ENCODE data around the gene NAV2.

- TF ChIP-seq, protein P1, sequence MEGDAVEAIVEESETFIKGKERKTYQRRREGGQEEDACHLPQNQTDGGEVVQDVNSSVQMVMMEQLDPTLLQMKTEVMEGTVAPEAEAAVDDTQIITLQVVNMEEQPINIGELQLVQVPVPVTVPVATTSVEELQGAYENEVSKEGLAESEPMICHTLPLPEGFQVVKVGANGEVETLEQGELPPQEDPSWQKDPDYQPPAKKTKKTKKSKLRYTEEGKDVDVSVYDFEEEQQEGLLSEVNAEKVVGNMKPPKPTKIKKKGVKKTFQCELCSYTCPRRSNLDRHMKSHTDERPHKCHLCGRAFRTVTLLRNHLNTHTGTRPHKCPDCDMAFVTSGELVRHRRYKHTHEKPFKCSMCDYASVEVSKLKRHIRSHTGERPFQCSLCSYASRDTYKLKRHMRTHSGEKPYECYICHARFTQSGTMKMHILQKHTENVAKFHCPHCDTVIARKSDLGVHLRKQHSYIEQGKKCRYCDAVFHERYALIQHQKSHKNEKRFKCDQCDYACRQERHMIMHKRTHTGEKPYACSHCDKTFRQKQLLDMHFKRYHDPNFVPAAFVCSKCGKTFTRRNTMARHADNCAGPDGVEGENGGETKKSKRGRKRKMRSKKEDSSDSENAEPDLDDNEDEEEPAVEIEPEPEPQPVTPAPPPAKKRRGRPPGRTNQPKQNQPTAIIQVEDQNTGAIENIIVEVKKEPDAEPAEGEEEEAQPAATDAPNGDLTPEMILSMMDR (conservative IDR thresholded peaks at IDR 0.05), result no peak
- no peak for TF ChIP-seq EZH2 (IDR thresholded peaks at IDR 0.05; ENCODE audit: low read depth)
Observed at GRCh38 chr11:19676475-19677380, 35.9 kb upstream of the NAV2 start.

Data from PC-9 (cell line).